ENCODE data around the gene SLC38A5. TPM values are rescaled to one million over a fixed set of nuclear protein-coding genes. Genes with fewer than 3 reads are reported as not detected.

The SLC38A5 gene
- total RNA-seq, 1 donor from 2014 or later = 2.6 TPM

DNA sequence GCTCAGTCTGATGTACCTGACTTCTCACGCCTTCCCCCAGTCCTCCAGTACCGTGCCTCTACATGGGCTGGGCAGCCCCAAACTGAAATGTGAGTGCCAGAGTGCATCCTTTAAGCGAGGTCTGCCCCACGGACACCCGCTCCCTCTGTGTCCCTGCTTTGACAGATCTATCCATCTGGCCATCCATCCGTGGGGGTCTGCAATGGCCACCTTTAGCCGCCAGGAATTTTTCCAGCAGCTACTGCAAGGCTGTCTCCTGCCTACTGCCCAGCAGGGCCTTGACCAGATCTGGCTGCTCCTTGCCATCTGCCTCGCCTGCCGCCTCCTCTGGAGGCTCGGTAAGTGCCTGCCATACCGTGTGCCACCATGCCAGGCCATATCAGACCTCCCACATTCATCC lies 39.6 kb upstream of the SLC38A5 start:
- H3K36me3 Mint-ChIP-seq (ENCODE audit: low read depth) = no peaks in the 10 kb centered on the region
- H3K4me1 Mint-ChIP-seq (ENCODE audit: low read depth) = peaks cover 12% of the 10 kb centered on the region
- H3K4me3 Mint-ChIP-seq (ENCODE audit: unreplicated experiment) = peak overlapping the region; percentile 82
- TF ChIP-seq, protein P1, sequence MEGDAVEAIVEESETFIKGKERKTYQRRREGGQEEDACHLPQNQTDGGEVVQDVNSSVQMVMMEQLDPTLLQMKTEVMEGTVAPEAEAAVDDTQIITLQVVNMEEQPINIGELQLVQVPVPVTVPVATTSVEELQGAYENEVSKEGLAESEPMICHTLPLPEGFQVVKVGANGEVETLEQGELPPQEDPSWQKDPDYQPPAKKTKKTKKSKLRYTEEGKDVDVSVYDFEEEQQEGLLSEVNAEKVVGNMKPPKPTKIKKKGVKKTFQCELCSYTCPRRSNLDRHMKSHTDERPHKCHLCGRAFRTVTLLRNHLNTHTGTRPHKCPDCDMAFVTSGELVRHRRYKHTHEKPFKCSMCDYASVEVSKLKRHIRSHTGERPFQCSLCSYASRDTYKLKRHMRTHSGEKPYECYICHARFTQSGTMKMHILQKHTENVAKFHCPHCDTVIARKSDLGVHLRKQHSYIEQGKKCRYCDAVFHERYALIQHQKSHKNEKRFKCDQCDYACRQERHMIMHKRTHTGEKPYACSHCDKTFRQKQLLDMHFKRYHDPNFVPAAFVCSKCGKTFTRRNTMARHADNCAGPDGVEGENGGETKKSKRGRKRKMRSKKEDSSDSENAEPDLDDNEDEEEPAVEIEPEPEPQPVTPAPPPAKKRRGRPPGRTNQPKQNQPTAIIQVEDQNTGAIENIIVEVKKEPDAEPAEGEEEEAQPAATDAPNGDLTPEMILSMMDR (IDR thresholded peaks at IDR 0.05) = no peak
- H3K27ac Mint-ChIP-seq (ENCODE audit: unreplicated experiment) = no peak overlapping the region
- H3K9me3 Mint-ChIP-seq (ENCODE audit: low read depth) = no peaks in the 10 kb centered on the region
- no peak for DNase-seq (ENCODE audit: low spot score)
- H3K27me3 Mint-ChIP-seq (ENCODE audit: low read depth) = no peaks in the 10 kb centered on the region

DNA sequence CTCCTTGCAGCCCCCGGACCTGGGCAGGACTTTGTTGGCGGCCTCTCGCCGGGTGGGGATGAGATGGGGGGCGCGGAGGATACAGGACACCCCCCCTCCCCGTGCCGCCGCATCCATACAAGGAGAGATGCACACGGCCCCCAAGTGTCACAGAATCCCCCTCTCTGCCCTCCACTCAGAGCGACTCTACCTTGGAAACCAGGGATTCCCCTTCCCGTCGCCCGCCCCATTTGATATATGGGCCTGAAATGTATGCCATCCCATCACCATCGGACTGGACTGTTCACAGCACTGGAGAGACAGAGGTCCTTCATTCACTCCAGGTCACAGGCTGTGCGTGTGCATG lies 39.2 kb upstream of the SLC38A5 start:
- TF ChIP-seq, protein P1 (IDR thresholded peaks at IDR 0.05) = no peak
- Mint-ChIP-seq H3K36me3 (ENCODE audit: low read depth) (no peaks in the 10 kb centered on the region), H3K9me3 (ENCODE audit: low read depth) (no peaks in the 10 kb centered on the region), H3K4me3 (ENCODE audit: unreplicated experiment) (peak overlapping the region; percentile 82), H3K4me1 (ENCODE audit: low read depth) (peaks cover 12% of the 10 kb centered on the region), H3K27me3 (ENCODE audit: low read depth) (no peaks in the 10 kb centered on the region), H3K27ac (ENCODE audit: unreplicated experiment) (peak overlapping the region; percentile 54)
- DNase-seq (ENCODE audit: low spot score) = no peak

DNA sequence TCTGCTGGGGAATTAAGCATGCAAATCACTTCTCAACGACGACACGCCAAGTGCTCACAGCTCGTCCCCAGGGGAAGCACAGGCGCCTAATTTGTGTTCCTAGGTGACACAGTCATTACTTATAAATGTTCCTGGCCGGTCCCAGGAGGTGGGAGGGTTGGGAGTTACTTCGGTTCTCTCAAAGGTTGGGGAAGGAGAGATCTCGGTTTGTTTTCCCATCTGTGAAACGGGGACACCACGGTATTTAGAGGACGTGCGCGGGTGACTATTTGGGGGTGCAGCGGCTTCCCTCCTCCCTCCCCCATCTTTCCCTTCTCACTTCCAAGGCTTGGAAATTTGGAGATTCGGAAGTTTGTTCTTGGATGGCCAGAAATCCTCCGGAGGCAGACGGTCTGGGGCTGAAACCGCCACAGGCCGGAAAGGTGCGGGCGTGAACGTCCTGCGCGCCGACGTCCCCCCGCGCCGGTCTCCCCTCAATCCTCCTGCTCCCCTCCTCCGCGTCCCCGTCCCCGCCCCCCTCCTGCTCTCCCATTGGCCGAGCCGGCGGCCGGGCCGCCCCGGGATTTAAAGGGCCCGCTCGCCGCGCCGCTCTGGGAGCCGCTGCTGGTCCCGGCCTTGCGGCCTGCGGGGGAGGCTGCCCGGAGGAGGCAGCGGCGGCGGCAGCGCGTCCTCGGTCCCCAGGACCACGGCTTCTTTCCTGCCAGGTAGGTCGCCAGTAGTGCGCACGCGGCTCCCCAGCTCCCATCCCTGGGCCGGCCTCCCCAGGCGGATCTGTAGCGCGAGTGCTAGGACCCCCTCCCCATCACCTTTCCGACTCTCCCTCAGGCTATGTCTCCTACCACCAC lies 38.6 kb upstream of the SLC38A5 start, which contains the start of gene PORCN:
Gene PORCN (plus strand): TSS at position 593 of the 845 bp plus-strand sequence. CDS start 829 bp downstream, outside the sequence.
- no peaks in the 10 kb centered on the region for H3K9me3 Mint-ChIP-seq (ENCODE audit: low read depth)
- peaks cover 12% of the 10 kb centered on the region for H3K4me1 Mint-ChIP-seq (ENCODE audit: low read depth)
- no peaks in the 10 kb centered on the region for H3K36me3 Mint-ChIP-seq (ENCODE audit: low read depth)
- H3K27ac Mint-ChIP-seq (ENCODE audit: unreplicated experiment) = peak within 1 kb of the TSS; percentile 61
- no peaks in the 10 kb centered on the region for H3K27me3 Mint-ChIP-seq (ENCODE audit: low read depth)
- H3K4me3 Mint-ChIP-seq (ENCODE audit: unreplicated experiment) = peak within 1 kb of the TSS; percentile 82
- DNase-seq (ENCODE audit: low spot score) = no peak
- TF ChIP-seq, protein P1 (IDR thresholded peaks at IDR 0.05) = no peak

DNA sequence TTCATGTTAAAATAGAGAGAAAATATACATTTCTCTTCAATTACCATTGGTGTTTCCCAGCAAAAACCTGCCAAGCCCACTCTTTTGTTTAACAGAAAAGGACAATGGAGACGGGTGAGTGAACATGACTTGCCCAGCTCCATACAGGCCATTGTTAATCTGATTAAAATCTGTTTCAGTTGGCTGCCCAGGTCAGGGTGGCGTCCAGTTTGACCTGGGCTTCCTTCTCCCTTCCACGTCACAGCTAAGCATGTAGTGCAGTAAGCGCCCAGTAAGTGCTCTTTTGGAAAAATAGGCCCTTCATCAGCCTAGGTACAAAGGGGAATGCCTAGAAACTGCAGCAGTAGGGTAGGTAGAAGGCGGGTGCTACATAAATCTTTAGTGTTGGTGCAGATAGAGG lies 37.2 kb upstream of the SLC38A5 start:
- Mint-ChIP-seq H3K4me3 (ENCODE audit: unreplicated experiment) (no peak overlapping the region), H3K9me3 (ENCODE audit: low read depth) (no peaks in the 10 kb centered on the region), H3K27ac (ENCODE audit: unreplicated experiment) (no peak overlapping the region), H3K27me3 (ENCODE audit: low read depth) (no peaks in the 10 kb centered on the region), H3K4me1 (ENCODE audit: low read depth) (peaks cover 12% of the 10 kb centered on the region), H3K36me3 (ENCODE audit: low read depth) (no peaks in the 10 kb centered on the region)
- no peak for DNase-seq (ENCODE audit: low spot score)
- TF ChIP-seq, protein P1 (IDR thresholded peaks at IDR 0.05) = no peak

DNA sequence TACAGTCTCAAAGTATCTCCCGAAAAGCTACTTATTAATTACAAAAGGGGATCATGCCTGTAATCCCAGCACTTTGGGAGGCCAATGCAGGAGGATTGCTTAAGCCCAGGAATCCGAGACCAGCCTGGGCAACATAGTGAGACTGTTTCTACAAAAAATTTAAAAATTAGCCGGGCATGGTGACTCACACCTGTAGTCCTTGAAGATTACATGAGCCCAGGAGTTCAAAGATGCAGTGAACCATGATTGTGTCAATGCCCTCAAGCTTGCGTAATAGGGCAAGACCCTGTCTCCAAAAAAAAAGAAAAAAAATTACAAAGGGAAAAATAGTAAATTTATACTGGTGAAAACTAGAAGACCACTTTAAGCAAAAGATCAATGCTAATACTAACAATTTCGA lies 35.4 kb upstream of the SLC38A5 start:
- Mint-ChIP-seq H3K4me3 (ENCODE audit: unreplicated experiment) (no peak overlapping the region), H3K9me3 (ENCODE audit: low read depth) (no peaks in the 10 kb centered on the region), H3K27me3 (ENCODE audit: low read depth) (no peaks in the 10 kb centered on the region), H3K36me3 (ENCODE audit: low read depth) (no peaks in the 10 kb centered on the region), H3K27ac (ENCODE audit: unreplicated experiment) (no peak overlapping the region), H3K4me1 (ENCODE audit: low read depth) (peaks cover 12% of the 10 kb centered on the region)
- DNase-seq (ENCODE audit: low spot score) = no peak
- TF ChIP-seq, protein P1 (IDR thresholded peaks at IDR 0.05) = no peak

All from chondrocyte (in vitro differentiated cells).